Stimulated activated CD4-positive, alpha-beta T cell treated with anti-CD3 and anti-CD28 coated beads, Interleukin-12 subunit alpha, Interleukin-12 subunit beta, amount 100 ng/mL, for 48 hours (primary cell): ENCODE measurements around the gene IRF5.
"Not testable (repeated sequence)": the region's sequence is repeated elsewhere in the genome, so short reads cannot be mapped to it uniquely, and the experiment has no call there.

Source experiments
- DNase-seq, 3 donors: peaks; one replicate each; pipeline ENCODE4 v3.0.0-alpha.2; 2020; ENCODE audit warnings: low read depth in 2 of 3, low spot score in 1 of 3

Gene IRF5

DNA sequence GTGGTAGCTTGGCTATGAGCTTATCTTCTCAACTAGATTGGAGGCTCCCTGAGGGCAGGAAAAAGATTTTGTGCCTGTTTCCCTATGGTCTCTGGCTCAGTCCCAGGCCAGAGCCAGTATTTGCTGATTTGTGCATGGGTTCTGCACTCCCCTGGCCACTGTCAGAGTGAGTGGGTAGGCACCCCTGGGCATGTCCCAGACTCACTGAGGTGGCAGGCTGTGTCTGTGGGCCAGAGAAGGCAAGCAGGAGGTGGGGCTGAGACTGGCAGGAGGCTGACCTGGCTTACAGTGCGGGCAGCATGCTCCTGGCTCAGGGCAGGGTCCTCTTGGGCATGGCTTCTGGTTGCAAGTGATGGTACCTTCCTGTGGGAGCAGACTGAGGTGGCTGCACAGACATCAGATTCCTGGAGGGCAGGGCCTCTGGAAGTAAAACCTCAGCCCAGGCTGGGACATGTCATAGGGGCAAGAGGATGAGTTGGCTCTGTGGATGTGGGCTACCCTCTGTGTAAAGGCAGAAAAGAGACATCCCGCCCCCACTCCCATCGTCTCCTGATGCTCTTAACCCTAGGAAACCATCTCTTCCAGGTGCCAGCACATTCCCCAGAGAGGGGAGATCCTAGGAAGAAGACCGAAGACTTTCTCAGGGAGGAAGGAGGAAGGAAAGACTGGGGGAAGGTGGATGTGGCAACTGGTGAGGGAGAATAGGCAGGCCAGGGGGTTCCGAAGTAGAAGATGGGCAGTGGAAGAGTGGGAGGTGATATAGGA, 31.5 kb upstream of the IRF5 start:
- DNase-seq, result no peak

- no peak for DNase-seq
Observed at GRCh38 chr7:128906766-128907559, 30.8 kb upstream of the IRF5 start.

DNA sequence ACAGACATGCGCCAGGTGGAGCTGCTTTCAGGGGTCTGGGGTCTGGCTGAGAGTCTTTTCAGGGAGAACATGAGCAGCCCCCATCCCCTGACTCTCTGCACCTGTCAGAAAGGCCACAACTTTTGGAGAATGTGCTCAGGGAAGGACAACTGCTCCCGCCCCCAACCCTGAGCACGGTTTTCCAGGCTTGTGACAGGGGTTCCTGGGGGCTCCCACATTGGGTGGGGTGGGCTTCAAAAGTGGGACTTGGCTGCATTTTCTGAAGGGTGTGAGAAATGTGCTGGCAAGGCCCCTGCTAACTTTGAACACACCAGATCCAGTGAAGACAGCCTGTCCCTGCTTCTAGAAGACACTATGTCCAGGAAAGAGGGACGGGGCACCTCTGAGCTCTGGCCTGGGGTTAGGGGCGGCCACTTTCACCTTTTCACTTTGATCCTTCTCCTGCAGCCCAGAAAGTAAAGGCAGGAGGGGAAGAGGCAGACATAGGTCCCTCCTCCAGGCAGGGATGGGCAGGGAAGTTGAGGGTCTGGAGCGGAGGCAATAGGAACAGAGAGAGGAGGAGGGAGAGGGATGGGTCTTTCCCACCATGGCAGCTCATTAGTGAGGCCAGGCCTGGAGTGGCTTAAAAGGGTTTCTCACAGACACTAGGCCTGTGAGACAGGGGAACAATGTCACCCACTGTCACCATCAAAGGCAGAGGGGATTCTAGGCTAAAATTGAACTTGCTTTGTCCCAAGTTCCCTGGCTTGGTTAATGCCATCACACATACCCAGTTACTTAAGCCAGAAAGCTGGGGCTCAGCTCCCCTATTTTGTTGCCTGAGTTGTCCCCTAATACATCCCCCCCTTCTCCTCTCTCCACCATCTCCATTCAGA, 28.7 kb upstream of the IRF5 start:
- no peak for DNase-seq

- DNase-seq, result no peak
Observed at GRCh38 chr7:128909625-128910568, 27.8 kb upstream of the IRF5 start.

DNA sequence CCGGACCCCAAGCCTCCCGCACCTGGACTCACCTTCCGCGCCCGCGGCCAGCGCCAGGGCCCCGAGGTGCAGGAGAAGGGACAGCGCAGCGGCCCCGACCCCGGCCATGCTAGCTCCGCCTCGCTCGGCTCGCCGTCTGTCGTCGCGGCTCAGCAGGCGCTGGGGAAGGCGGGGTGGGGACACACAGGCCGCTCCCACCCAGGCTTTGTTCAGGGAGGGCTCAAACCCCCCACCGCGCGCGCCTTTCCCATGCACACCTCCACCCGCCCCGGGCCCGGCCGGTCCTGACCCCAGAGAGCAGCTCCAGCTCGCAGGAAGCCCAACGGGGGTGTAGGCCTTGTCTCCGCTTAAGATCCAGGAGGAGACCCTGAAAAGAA, 27.2 kb upstream of the IRF5 start, which contains the start of gene KCP:
Gene KCP, minus strand, starts transcription at position 141 of the 377 bp plus-strand sequence. Its CDS starts 33 bp downstream, at position 108.
- no peak for DNase-seq

DNA sequence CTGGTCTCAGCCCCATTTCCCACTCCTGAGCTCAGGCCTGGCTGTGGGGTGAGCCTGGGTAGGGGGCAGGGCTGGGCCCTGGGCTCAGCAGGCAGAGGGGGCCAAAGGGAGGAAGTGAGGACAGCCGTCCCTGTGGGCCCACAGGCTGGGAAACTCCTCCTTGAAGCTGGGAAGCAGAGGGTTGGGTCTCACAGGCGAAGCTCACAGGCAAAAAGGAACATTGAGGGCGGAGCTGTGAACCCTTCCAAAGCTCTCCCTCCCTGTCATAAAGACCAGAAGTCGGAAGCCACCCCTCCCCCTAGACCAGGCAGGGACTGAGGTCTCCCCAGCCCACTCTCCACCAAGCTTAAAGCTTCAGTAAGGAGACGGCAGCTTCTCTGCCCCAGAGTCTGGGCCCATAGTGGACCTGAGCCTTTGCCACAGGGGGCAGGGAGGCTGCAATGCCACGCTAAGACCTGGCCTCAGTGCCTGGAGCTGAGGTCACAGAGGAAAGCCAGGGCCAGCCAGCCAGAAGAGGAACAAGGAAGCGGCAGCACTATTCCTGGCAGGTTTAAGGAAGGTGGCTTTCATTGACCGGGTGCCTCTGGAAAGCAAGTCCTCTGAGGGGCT, 26.2 kb upstream of the IRF5 start:
- DNase-seq, result no peak

DNA sequence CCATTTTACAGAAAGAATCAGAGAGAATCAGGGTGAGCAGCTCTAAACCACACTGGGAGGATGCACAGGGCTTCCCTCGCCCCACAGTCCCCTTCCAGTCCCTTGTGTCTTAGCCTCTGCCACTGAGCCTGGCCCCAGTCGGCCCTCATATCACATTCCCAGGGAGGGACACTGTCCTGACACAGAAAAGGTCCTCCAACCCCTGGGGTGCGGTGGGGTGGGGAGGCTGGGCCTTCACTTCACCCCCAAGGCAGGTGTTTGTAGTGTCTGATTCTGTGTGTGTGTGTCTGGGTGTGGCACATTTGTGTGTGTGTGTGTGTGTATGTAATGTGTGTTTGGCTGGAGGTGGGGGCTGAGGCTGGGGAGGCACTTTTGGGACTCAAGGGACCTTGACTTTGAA, 25.4 kb upstream of the IRF5 start:
- DNase-seq, result no peak

GRCh38 chr7:128912709-128913495, 24.8 kb upstream of the IRF5 start:
- not testable (repeated sequence) for DNase-seq

GRCh38 chr7:128913870-128914565, 23.7 kb upstream of the IRF5 start:
- DNase-seq, result no peak

- DNase-seq, result no peak
Observed at GRCh38 chr7:128914566-128915151, 23.1 kb upstream of the IRF5 start.

GRCh38 chr7:128915271-128915819, 22.4 kb upstream of the IRF5 start:
- DNase-seq, result no peak

DNA sequence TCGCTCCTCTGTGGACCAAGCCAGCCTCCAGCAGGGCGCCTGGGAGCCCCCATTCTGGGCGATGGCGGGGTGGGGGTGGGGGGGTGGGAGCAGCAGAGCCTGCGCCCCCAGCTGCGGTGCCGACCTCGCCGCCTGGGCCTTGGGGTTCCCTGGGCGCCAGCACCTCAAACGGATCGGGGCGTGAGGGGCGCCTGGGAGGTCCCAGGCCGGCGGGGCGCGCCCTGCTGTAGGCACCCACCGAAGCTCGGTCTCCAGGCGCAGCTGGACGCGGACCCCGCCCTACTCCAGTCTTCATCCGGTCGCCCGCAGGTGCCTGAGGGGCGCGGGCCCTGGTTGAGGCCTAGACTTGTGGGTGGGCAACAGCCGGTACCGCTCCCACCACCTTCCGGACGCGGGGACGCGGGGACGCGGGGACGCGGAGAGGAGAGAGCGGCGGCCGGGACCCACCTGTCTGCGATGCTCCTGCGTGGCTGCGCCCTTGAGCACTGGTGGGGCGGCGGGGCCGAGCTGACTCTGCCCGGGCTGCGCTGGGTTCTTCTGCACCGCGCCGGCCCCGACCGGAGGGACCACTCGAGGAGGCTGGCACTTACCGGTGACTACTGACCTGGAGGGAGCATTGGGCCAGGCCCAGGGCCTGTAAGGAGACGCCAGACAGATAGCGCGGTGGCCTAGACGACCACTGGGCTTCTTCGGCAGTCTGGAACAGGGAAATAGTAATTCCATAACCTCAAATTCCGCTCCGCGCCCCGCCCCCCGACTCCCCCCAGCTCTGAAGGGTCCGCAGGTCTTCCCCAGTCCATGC, 21.7 kb upstream of the IRF5 start:
- DNase-seq, result no peak

GRCh38 chr7:128916643-128916915, 21.1 kb upstream of the IRF5 start:
- no peak for DNase-seq

DNA sequence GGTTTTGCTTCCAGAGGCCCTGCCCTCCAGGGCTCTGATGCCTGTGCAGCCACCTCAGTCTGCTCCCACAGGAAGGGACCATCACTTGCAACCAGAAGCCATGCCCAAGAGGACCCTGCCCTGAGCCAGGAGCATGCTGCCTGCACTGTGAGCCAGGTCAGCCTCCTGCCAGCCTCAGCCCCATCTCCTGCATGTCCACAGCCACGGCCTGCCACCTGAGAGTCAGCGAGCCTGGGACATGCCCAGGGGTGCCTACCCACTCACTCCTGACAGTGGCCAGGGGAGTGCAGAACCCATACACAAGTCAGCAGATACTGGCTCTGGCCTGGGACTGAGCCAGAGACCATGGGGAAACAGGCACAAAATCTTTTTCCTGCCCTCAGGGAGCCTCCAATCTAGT, 20.6 kb upstream of the IRF5 start:
- no peak for DNase-seq

DNA sequence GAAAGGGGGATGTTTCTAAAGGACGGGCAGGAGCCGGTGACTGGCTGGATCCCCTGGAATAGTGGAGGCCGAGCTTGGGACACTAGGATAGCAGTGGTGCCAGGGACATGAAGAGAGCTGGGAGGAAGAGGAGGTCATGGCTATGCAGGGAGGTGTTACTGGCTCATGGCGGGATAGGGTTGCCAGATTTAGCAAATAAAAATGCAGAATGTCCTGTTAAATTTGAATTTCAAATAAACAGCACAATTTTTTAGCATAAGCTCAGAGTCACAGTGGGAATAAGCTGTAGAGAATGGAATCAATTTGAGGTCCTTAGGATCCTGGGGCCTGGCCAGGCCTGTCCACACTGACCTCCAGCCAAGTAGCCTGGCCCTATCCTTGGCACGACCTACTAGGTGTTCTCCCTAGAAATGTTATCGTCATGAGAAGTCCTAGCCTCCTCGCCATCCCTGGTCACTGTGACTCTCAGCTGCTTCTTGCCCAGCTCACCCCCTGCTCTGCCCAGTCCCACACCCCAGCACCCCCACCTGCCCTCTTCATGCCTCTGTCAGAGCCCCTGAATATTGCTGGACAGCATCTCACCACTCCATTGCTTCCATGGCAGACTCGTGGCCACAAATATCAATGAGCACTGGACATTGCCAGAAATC, 19.6 kb upstream of the IRF5 start:
- no peak for DNase-seq

GRCh38 chr7:128919241-128919640, 18.5 kb upstream of the IRF5 start:
- DNase-seq, result no peak
